Vagina (tissue), 2 donors: ENCODE measurements around the gene CRADD. TPM values are rescaled to one million over a fixed set of nuclear protein-coding genes. Genes with fewer than 3 reads are reported as not detected.
A peak's percentile ranks its signal among the peaks of the same experiment; 100 is the strongest.

Experiments
- DNase-seq, 2 donors: peaks; one replicate each; pipeline ENCODE4 v3.0.0-alpha.2; 2017; ENCODE audit errors: extremely low spot score in 2 of 2
- H3K27ac ChIP-seq: fragments of 200-600 bp; sonication (generic); one replicate; pipeline ENCODE4 v1.5.1; 2019
- H3K27me3 ChIP-seq: fragments of 200-600 bp; sonication (generic); one replicate; pipeline ENCODE4 v1.5.1; 2019
- H3K36me3 ChIP-seq, 2 donors: fragments of 200-600 bp; sonication (generic); one replicate each; pipeline ENCODE4 v1.5.1; 2017 to 2019
- H3K4me1 ChIP-seq: fragments of 200-600 bp; sonication (generic); one replicate; pipeline ENCODE4 v1.5.1; 2019
- H3K4me3 ChIP-seq, 2 donors: fragments of 200-600 bp; sonication (generic); 1 replicate in 1 of 2; 2 replicates in 1 of 2; pipeline ENCODE4 v1.5.1; 2016 to 2019
- H3K9me3 ChIP-seq: fragments of 200-600 bp; sonication (generic); one replicate; pipeline ENCODE4 v1.5.1; 2019
- POLR2A ChIP-seq, 2 donors: fragments of 450-650 bp; IDR thresholded peaks; one replicate each; pipeline ENCODE4 v1.6.1; 2017; ENCODE audit warnings: antibody characterized with exemption in 2 of 2, mild to moderate bottlenecking in 2 of 2, moderate library complexity in 2 of 2
- POLR2AphosphoS5 ChIP-seq, 2 donors: sonication (generic); formaldehyde crosslinking; IDR thresholded peaks; one replicate each; pipeline ENCODE4 v1.9.0; 2017; ENCODE audit warnings: antibody characterized with exemption in 2 of 2, mild to moderate bottlenecking in 2 of 2, low read depth in 1 of 2; ENCODE audit not compliant: insufficient read depth in 1 of 2
- intact Hi-C: fragments of 100-400 bp; cut with DNase I; formaldehyde crosslinking; loops from one replicate; pipeline ENCODE4 v1.15.1; 2023
- total RNA-seq: library from RNA; depleted of rRNA; stranded (reverse); fragments of >200 nt; gene quantifications from one replicate; pipeline ENCODE4 v1.2.3, GENCODE V29; 2016
- TF ChIP-seq, protein P1 (sequence below), 3 experiments: fragments of 450-650 bp in 2 of 3; fragments of 200-600 bp in 1 of 3; sonication (generic) in 1 of 3; IDR thresholded peaks; one replicate each; pipeline ENCODE4 v1.5.1; 2017 to 2019; ENCODE audit warnings: antibody characterized with exemption in 3 of 3, mild to moderate bottlenecking in 2 of 3, moderate library complexity in 2 of 3

CRADD gene
- total RNA-seq, 1 donor from 2014 or later: 40.8 TPM

- DNase-seq: no peak
- peak overlapping the region; percentile 66 to 76 for H3K4me3 ChIP-seq
- H3K27me3 ChIP-seq: no peaks in the 10 kb centered on the region
- H3K9me3 ChIP-seq: no peaks in the 10 kb centered on the region
- peak overlapping the region; percentile 93 for H3K27ac ChIP-seq
- H3K4me1 ChIP-seq: peaks cover 36% of the 10 kb centered on the region
- TF ChIP-seq POLR2AphosphoS5 (IDR thresholded peaks at IDR 0.05; ENCODE audit: insufficient read depth in 1 of 2, low read depth in 1 of 2): no peak
- TF ChIP-seq POLR2A (IDR thresholded peaks at IDR 0.05): no peak
- TF ChIP-seq, protein P1, sequence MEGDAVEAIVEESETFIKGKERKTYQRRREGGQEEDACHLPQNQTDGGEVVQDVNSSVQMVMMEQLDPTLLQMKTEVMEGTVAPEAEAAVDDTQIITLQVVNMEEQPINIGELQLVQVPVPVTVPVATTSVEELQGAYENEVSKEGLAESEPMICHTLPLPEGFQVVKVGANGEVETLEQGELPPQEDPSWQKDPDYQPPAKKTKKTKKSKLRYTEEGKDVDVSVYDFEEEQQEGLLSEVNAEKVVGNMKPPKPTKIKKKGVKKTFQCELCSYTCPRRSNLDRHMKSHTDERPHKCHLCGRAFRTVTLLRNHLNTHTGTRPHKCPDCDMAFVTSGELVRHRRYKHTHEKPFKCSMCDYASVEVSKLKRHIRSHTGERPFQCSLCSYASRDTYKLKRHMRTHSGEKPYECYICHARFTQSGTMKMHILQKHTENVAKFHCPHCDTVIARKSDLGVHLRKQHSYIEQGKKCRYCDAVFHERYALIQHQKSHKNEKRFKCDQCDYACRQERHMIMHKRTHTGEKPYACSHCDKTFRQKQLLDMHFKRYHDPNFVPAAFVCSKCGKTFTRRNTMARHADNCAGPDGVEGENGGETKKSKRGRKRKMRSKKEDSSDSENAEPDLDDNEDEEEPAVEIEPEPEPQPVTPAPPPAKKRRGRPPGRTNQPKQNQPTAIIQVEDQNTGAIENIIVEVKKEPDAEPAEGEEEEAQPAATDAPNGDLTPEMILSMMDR (IDR thresholded peaks at IDR 0.05): no peak
- intact Hi-C loops: loop anchor here (5.0 kb wide), 1 partner anchor 104 kb away; the partner anchor contains the start of gene SOCS2
- H3K36me3 ChIP-seq: no peaks in the 10 kb centered on the region
These were observed 574 bp upstream of the CRADD start for GRCh38 chr12:93676408-93677194.

DNA sequence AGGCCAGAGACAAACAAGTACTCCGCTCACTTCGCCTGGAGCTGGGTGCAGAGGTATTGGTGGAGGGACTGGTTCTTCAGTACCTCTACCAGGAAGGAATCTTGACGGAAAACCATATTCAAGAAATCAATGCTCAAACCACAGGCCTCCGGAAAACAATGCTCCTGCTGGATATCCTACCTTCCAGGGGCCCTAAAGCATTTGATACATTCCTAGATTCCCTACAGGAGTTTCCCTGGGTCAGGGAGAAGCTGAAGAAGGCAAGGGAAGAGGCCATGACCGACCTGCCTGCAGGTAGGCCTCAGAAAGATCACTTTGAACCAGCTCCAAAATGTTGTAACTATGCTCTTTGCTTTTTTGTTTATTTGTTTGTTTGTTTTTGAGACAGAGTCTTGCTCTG is 1.6 kb downstream of the CRADD start:
- H3K27ac ChIP-seq: peak overlapping the region; percentile 93

GRCh38 chr12:93679308-93679925 is 2.2 kb downstream of the CRADD start:
- Histone ChIP-seq H3K4me1 (peaks cover 62% of the 10 kb centered on the region), H3K9me3 (no peaks in the 10 kb centered on the region), H3K27ac (peak overlapping the region; percentile 93), H3K27me3 (no peaks in the 10 kb centered on the region), H3K4me3 (no peak overlapping the region), H3K36me3 (no peaks in the 10 kb centered on the region)
- DNase-seq: no peak
- intact Hi-C loops: loop anchor here (5.0 kb wide), 1 partner anchor 107 kb away; the partner anchor contains the start of gene SOCS2
- no peak for TF ChIP-seq POLR2AphosphoS5 (IDR thresholded peaks at IDR 0.05; ENCODE audit: insufficient read depth in 1 of 2, low read depth in 1 of 2)
- TF ChIP-seq, protein P1 (IDR thresholded peaks at IDR 0.05): no peak
- TF ChIP-seq POLR2A (IDR thresholded peaks at IDR 0.05): no peak

More for the DNA sequence above, 1.6 kb downstream of the CRADD start:
- TF ChIP-seq POLR2AphosphoS5 (IDR thresholded peaks at IDR 0.05; ENCODE audit: insufficient read depth in 1 of 2, low read depth in 1 of 2) (no peak), POLR2A (IDR thresholded peaks at IDR 0.05) (no peak)
- TF ChIP-seq, protein P1 (IDR thresholded peaks at IDR 0.05): no peak
- Histone ChIP-seq H3K4me3 (no peak overlapping the region), H3K27me3 (no peaks in the 10 kb centered on the region), H3K9me3 (no peaks in the 10 kb centered on the region), H3K4me1 (peaks cover 55% of the 10 kb centered on the region), H3K36me3 (no peaks in the 10 kb centered on the region)
- intact Hi-C loops: loop anchor here (5.0 kb wide), 1 partner anchor 106 kb away; the partner anchor contains the start of gene SOCS2
- DNase-seq: no peak

DNA sequence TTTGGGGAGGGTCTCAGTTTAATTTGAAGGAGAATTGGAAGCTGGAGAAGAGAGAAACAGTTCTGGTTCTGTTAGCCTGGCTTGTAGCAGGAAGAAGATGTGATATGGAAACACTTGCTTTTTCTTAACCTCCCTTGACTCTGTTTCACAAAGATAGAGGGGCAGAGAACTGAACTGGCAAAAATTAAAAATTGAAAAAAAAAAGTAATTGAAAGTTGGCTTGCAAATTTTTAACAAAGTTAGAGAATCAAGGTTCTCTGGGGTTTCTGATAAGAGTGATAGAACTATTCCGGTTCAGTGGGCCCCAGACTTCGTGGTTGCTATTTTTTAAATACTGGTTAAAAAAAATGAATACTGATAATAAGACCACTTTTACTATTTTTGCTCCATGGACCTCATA is 2.8 kb downstream of the CRADD start:
- Histone ChIP-seq H3K27ac (no peak overlapping the region), H3K27me3 (no peaks in the 10 kb centered on the region), H3K4me1 (peaks cover 68% of the 10 kb centered on the region), H3K4me3 (no peak overlapping the region), H3K9me3 (no peaks in the 10 kb centered on the region), H3K36me3 (no peaks in the 10 kb centered on the region)
- no peak for DNase-seq
- intact Hi-C loops: loop anchor here (5.0 to 10.0 kb wide), 2 partner anchors 65 to 397 kb away; no protein-coding TSS in a partner anchor
- TF ChIP-seq, protein P1 (IDR thresholded peaks at IDR 0.05): no peak
- TF ChIP-seq POLR2AphosphoS5 (IDR thresholded peaks at IDR 0.05; ENCODE audit: insufficient read depth in 1 of 2, low read depth in 1 of 2) (no peak), POLR2A (IDR thresholded peaks at IDR 0.05) (no peak)
